ENCODE results near the gene FOXP1.

GRCh38 chr3:71453822-71454511 is 129.6 kb downstream of the FOXP1 start:
- TF ChIP-seq CTCF (IDR thresholded peaks at IDR 0.05) (no peak), EZH2 (IDR thresholded peaks at IDR 0.05; ENCODE audit: borderline replicate concordance, insufficient read depth, low read depth, low read length, poor library complexity, severe bottlenecking) (no peak)

All from B cell (primary cell).